Lower leg skin (tissue), 4 donors: ENCODE results near the gene MBD5. TPM values are rescaled to one million over a fixed set of nuclear protein-coding genes. Genes with fewer than 3 reads are reported as not detected.

Source experiments
- DNase-seq, 2 donors: peaks; one replicate each; pipeline ENCODE4 v3.0.0-alpha.2; 2019; ENCODE audit warnings: low spot score in 2 of 2
- H3K4me3 ChIP-seq: fragments of 200-600 bp; sonication (generic); 2 replicates; pipeline ENCODE4 v1.5.1; 2017; ENCODE audit warnings: mild to moderate bottlenecking, low read depth; ENCODE audit not compliant: poor library complexity, severe bottlenecking
- POLR2A ChIP-seq, 2 donors: fragments of 450-650 bp; IDR thresholded peaks; one replicate each; pipeline ENCODE4 v1.6.1; 2016 to 2017; ENCODE audit warnings: antibody characterized with exemption in 2 of 2, mild to moderate bottlenecking in 1 of 2, moderate library complexity in 1 of 2
- WGBS, 2 donors: methylation state at CpG; one replicate each; pipeline ENCODE4 v1.1.5; 2018; 5-methylcytosine and 5-hydroxymethylcytosine counted together
- intact Hi-C: fragments of 100-400 bp; cut with DNase I; formaldehyde crosslinking; loops from one replicate; pipeline ENCODE4 v1.15.0; 2023; ENCODE audit warnings: low total_unique reads
- total RNA-seq, 4 donors: library from RNA; depleted of rRNA; stranded (reverse); fragments of >200 nt; gene quantifications; one replicate each; pipeline ENCODE4 v1.1.0, GENCODE V29; 2016
- TF ChIP-seq, protein P1 (sequence below), 3 donors: fragments of 450-650 bp; IDR thresholded peaks; one replicate each; pipeline ENCODE4 v1.5.1; 2016; ENCODE audit warnings: antibody characterized with exemption in 3 of 3, mild to moderate bottlenecking in 3 of 3, moderate library complexity in 2 of 3

MBD5 gene
- total RNA-seq, 4 donors from 2014 or later = 13.5 to 22.3 (median 17.4) TPM

DNA sequence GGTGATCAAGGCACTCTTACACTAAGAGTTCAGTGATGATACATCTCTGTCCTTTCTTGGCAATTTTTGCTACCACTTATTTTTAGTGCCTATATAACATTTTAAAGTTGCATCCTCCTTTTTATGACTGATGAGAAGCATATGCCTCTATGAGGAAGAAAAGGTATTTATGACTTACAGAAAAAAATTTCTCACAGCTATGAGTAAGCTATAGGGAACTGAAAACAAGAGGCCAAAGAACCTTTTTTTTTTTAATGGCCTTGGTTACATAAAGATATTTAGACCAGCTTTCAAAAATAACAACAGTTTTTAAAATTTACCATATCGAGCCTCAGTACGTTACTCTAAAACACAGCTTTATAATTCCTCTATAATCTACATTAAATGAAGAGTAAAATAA, 21.3 kb downstream of the MBD5 start:
- no peak for DNase-seq
- no peak overlapping the region for H3K4me3 ChIP-seq
- TF ChIP-seq POLR2A (IDR thresholded peaks at IDR 0.05) = no peak
- TF ChIP-seq, protein P1, sequence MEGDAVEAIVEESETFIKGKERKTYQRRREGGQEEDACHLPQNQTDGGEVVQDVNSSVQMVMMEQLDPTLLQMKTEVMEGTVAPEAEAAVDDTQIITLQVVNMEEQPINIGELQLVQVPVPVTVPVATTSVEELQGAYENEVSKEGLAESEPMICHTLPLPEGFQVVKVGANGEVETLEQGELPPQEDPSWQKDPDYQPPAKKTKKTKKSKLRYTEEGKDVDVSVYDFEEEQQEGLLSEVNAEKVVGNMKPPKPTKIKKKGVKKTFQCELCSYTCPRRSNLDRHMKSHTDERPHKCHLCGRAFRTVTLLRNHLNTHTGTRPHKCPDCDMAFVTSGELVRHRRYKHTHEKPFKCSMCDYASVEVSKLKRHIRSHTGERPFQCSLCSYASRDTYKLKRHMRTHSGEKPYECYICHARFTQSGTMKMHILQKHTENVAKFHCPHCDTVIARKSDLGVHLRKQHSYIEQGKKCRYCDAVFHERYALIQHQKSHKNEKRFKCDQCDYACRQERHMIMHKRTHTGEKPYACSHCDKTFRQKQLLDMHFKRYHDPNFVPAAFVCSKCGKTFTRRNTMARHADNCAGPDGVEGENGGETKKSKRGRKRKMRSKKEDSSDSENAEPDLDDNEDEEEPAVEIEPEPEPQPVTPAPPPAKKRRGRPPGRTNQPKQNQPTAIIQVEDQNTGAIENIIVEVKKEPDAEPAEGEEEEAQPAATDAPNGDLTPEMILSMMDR (IDR thresholded peaks at IDR 0.05) = no peak
- WGBS, 2 donors = 89 to 94% methylated on average over 2 of the region's 2 CpGs
- intact Hi-C loops = no loop called here

DNA sequence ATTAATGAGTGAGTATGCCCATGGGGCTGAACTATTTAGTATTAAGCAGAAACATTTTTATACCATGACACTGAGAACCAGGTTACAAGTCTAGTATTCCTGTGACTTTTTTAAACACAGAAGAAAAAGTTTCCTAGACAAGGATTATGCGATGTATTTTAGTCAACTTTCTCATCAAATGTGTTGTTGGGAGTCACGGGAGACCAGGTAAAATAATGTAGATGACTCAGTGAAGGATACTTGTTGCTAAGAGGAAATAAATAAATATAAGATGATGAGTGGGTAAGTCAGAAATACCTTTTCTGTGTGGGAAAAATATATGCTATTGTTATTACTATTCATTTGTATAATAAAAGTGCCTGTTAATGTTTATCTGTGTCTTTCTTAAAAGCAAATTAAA, 23.4 kb downstream of the MBD5 start:
- TF ChIP-seq, protein P1 (IDR thresholded peaks at IDR 0.05) = no peak
- no peak for TF ChIP-seq POLR2A (IDR thresholded peaks at IDR 0.05)
- intact Hi-C loops = no loop called here
- 65 to 66% methylated on average over 2 of the region's 2 CpGs for WGBS, 2 donors
- H3K4me3 ChIP-seq = no peak overlapping the region
- no peak for DNase-seq

DNA sequence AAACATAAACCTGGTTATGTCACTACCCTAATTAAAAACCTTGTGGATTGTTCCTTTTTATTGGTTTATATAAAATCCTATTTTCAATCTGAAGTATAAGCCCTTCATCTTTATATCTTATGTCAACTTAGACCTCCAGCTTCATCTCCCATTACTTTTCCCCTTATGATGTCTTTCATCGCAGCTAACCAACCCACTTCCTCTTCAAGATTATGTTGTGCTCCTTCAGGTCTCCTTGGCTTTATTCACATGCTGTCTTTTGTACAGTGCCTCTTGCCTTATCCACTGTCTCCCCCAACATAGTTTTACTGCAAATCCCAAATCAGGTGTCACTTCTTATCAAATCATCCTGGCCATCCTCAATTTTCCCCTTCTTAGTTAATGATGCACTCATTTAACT, 25.9 kb downstream of the MBD5 start:
- WGBS, 2 donors = 82 to 92% methylated on average over 1 of the region's 1 CpG
- intact Hi-C loops = no loop called here
- no peak for TF ChIP-seq POLR2A (IDR thresholded peaks at IDR 0.05)
- TF ChIP-seq, protein P1 (IDR thresholded peaks at IDR 0.05) = no peak
- H3K4me3 ChIP-seq = no peak overlapping the region
- DNase-seq = no peak

DNA sequence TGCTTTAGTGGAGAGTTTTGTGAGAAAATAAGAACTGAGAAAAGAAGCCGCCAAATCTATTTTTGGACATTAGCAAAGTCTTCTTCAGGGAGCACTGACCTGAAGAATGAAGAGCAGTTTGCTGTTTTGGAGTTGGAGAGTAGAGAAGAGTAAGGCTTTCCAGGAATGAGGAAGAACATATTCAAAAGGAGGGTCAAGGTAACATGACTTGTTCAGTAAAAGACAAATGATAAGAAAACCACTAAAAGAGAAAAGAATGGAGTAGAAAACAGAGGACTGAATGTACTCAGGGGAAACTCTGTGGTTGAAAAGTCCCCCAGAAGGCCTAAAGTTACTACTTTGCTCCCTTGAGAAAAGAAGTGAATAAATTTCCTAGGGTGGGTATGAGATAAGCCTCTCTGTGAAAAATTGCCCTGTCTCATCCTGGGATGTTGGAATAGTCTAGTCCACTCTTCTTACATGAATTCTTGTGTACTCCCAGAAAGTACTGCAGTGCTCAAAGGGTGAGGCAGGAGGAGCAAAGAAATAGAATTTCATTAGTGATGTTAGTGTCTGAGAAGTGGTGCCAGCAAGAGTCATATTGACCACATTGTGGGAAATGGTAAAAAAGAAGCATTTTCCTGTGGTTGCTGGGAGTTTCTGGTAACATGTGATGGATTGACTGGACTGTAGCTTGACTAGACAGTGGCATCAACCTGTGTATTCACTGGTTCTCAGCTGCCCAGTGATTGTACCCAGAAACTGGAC, 27.8 kb downstream of the MBD5 start:
- intact Hi-C loops = no loop called here
- TF ChIP-seq, protein P1 (IDR thresholded peaks at IDR 0.05) = no peak
- no peak for TF ChIP-seq POLR2A (IDR thresholded peaks at IDR 0.05)
- no peak for DNase-seq
- WGBS, 2 donors = 87% methylated on average over 1 of the region's 1 CpG
- no peak overlapping the region for H3K4me3 ChIP-seq

DNA sequence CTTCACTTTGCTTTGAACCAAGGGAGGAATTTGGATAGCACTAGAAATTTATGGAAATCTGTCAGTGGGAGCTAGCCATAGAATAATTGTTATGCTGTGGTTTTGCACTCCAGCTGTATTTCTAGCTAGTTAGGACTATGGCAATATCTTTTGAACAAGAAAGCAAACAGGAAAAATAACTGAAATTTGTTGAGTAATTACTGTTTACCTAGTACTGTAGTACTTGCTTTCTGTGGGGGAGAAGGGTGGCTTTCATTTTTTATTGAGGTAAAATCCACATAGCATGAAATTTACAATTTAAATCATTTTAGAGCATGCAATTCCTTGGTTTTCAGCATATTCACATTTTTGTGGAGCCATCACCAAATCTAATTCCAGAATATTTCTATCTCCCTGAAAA, 28.4 kb downstream of the MBD5 start:
- DNase-seq = no peak
- intact Hi-C loops = no loop called here
- no peak for TF ChIP-seq POLR2A (IDR thresholded peaks at IDR 0.05)
- TF ChIP-seq, protein P1 (IDR thresholded peaks at IDR 0.05) = no peak
- no peak overlapping the region for H3K4me3 ChIP-seq

DNA sequence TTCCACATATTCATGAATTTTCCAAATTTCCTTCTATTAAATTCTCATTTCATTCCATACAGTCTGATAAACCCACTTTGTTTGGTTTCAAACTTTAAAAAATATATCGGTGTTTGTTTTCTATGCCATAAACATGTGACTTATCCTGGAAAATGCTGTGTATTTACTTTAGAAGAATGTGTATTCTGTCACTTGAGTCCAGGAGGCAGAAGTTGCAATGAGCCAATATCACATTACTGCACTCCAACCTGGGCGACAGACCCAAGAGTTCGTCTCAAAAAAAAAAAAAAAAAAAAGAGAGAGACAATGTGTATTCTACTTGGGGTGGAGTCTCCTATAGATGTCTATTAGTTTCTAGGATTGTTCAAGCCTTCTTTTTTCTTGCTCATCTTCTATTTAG, 31.8 kb downstream of the MBD5 start:
- no peak overlapping the region for H3K4me3 ChIP-seq
- DNase-seq = no peak
- 95 to 98% methylated on average over 3 of the region's 3 CpGs for WGBS, 2 donors
- TF ChIP-seq, protein P1 (IDR thresholded peaks at IDR 0.05) = no peak
- no peak for TF ChIP-seq POLR2A (IDR thresholded peaks at IDR 0.05)
- intact Hi-C loops = no loop called here
